Peyer's patch (tissue), 4 donors: ENCODE data around the gene DRC3.

Experiments
- CTCF ChIP-seq, 6 experiments: fragments of 450-650 bp in 4 of 6; fragments of 200-600 bp in 2 of 6; sonication (generic) in 1 of 6; IDR thresholded peaks; one replicate each; pipeline ENCODE4 v1.5.1; 2017 to 2019; ENCODE audit warnings: antibody characterized with exemption in 6 of 6, mild to moderate bottlenecking in 3 of 6, moderate library complexity in 1 of 6
- POLR2A ChIP-seq, 2 donors: fragments of 450-650 bp; IDR thresholded peaks; one replicate each; pipeline ENCODE4 v1.5.1; 2017; ENCODE audit warnings: antibody characterized with exemption in 2 of 2, mild to moderate bottlenecking in 2 of 2, moderate library complexity in 2 of 2

- TF ChIP-seq CTCF (IDR thresholded peaks at IDR 0.05) (no peak), POLR2A (IDR thresholded peaks at IDR 0.05) (no peak)
Measured at GRCh38 chr17:17975436-17975835, 2.8 kb downstream of the DRC3 start.
